CD4-positive, alpha-beta memory T cell (primary cell): ENCODE results near the gene OLIG3. TPM values are rescaled to one million over a fixed set of nuclear protein-coding genes. Genes with fewer than 3 reads are reported as not detected.

ENCODE experiments used
- CTCF ChIA-PET: fragments of 350-600 bp; sonication (Branson Sonifier 250); formaldehyde crosslinking; loops from one replicate; lab custom pipeline; 2021; ENCODE audit warnings: inconsistent platforms; ENCODE audit not compliant: partially characterized antibody; lab: Charles Lee
- POLR2A ChIA-PET: fragments of 350-600 bp; sonication (Branson Sonifier 250); formaldehyde crosslinking; loops from one replicate; lab custom pipeline; 2021; ENCODE audit not compliant: partially characterized antibody; lab: Charles Lee
- DNase-seq, 5 donors: peaks; one replicate each; pipeline versions ENCODE4 v3.0.0 to v3.0.0-alpha.2; 2020 to 2022; ENCODE audit warnings: mixed read lengths in 1 of 5
- H3K27ac ChIP-seq: one replicate; pipeline ENCODE4 v1.7.0; 2013; ENCODE audit warnings: low read depth, low read length
- H3K27me3 ChIP-seq: 2 replicates; pipeline ENCODE4 v1.7.0; 2013; ENCODE audit warnings: mild to moderate bottlenecking, low read length, moderate library complexity; ENCODE audit not compliant: insufficient read depth
- H3K36me3 ChIP-seq: 2 replicates; pipeline ENCODE4 v1.7.0; 2013; ENCODE audit warnings: mild to moderate bottlenecking, low read length, moderate library complexity; ENCODE audit not compliant: insufficient read depth
- H3K4me1 ChIP-seq: 2 replicates; pipeline ENCODE4 v1.7.0; 2013; ENCODE audit warnings: mild to moderate bottlenecking, low read length, moderate library complexity; ENCODE audit not compliant: insufficient read depth
- H3K4me3 ChIP-seq, 2 donors: one replicate each; pipeline ENCODE4 v1.7.0; 2013; ENCODE audit warnings: low read length in 2 of 2, mild to moderate bottlenecking in 1 of 2
- H3K9me3 ChIP-seq, 2 donors: one replicate each; pipeline ENCODE4 v1.7.0; 2013; ENCODE audit warnings: low read length in 2 of 2, control low read depth in 1 of 2; ENCODE audit not compliant: control insufficient read depth in 1 of 2
- H3K27ac Mint-ChIP-seq, 7 donors: one replicate each; pipeline ENCODE4 v1.8.0; 2020 to 2021; ENCODE audit warnings: mixed read lengths in 7 of 7, mild to moderate bottlenecking in 6 of 7, inconsistent platforms in 3 of 7, moderate library complexity in 3 of 7
- H3K27me3 Mint-ChIP-seq, 2 donors: one replicate each; pipeline ENCODE4 v1.8.0; 2020 to 2021; ENCODE audit warnings: mixed read lengths in 2 of 2
- H3K36me3 Mint-ChIP-seq, 2 donors: one replicate each; pipeline ENCODE4 v1.8.0; 2020 to 2021; ENCODE audit warnings: mixed read lengths in 2 of 2, inconsistent platforms in 1 of 2, mild to moderate bottlenecking in 1 of 2
- H3K4me1 Mint-ChIP-seq, 4 donors: one replicate each; pipeline ENCODE4 v1.8.0; 2020 to 2021; ENCODE audit warnings: mixed read lengths in 4 of 4, mild to moderate bottlenecking in 1 of 4
- H3K4me3 Mint-ChIP-seq, 8 donors: one replicate each; pipeline ENCODE4 v1.8.0; 2020 to 2021; ENCODE audit warnings: mixed read lengths in 8 of 8, mild to moderate bottlenecking in 7 of 8, moderate library complexity in 6 of 8, inconsistent platforms in 3 of 8
- H3K9me3 Mint-ChIP-seq, 8 donors: one replicate each; pipeline ENCODE4 v1.8.0; 2020 to 2021; ENCODE audit warnings: mixed read lengths in 8 of 8, mild to moderate bottlenecking in 5 of 8, inconsistent platforms in 3 of 8, moderate library complexity in 1 of 8
- intact Hi-C: fragments of 100-400 bp; cut with micrococcal nuclease; formaldehyde crosslinking; loops from one replicate; pipeline ENCODE4 v1.15.1; 2023
- polyA plus RNA-seq, 2 donors: library from polyadenylated mRNA; unstranded; fragments of 300-500 nt; fragmentation: Illumina TruSeq; gene quantifications; one replicate each; pipeline ENCODE4 v1.2.3, GENCODE V29; 2021
- total RNA-seq, 2 experiments: library from RNA; stranded (reverse); gene quantifications; one replicate each; pipeline ENCODE4 v1.2.3, GENCODE V29; 2021

The OLIG3 gene
- total and polyA plus RNA-seq, 4 experiments from 2014 or later, result not detected

- Histone ChIP-seq H3K27ac (no peak overlapping the region), H3K4me3 (no peak overlapping the region), H3K9me3 (no peaks in the 10 kb centered on the region), H3K4me1 (no peaks in the 10 kb centered on the region), H3K27me3 (peaks cover 40% of the 10 kb centered on the region), H3K36me3 (no peaks in the 10 kb centered on the region)
- intact Hi-C loops, result no loop called here
- ChIA-PET POLR2A (no interaction called here), CTCF (no interaction called here)
- DNase-seq, result no peak
- no peaks in the 10 kb centered on the region for H3K4me1 Mint-ChIP-seq
- peaks cover 0 to 9% of the 10 kb centered on the region in 2 donors for H3K36me3 Mint-ChIP-seq
- H3K9me3 Mint-ChIP-seq, result peaks cover 3 to 39% (median 24%) of the 10 kb centered on the region in 8 donors
- no peak overlapping the region for H3K27ac Mint-ChIP-seq
- H3K27me3 Mint-ChIP-seq, result peaks cover 60 to 69% of the 10 kb centered on the region in 2 donors
- H3K4me3 Mint-ChIP-seq, result no peak overlapping the region
These were observed 18.8 kb upstream of the OLIG3 start for GRCh38 chr6:137512757-137513605.

GRCh38 chr6:137510923-137511322, 16.7 kb upstream of the OLIG3 start:
- peaks cover 3 to 44% (median 28%) of the 10 kb centered on the region in 8 donors for H3K9me3 Mint-ChIP-seq
- Histone ChIP-seq H3K9me3 (no peaks in the 10 kb centered on the region), H3K27ac (no peak overlapping the region), H3K4me3 (no peak overlapping the region), H3K27me3 (peaks cover 34% of the 10 kb centered on the region), H3K36me3 (no peaks in the 10 kb centered on the region), H3K4me1 (no peaks in the 10 kb centered on the region)
- intact Hi-C loops, result no loop called here
- DNase-seq, result no peak
- peaks cover 45 to 58% of the 10 kb centered on the region in 2 donors for H3K27me3 Mint-ChIP-seq
- POLR2A ChIA-PET, result no interaction called here
- H3K27ac Mint-ChIP-seq, result no peak overlapping the region
- CTCF ChIA-PET, result interaction anchor here (0.6 to 1.1 kb wide), 2 partner anchors 9 to 12 kb away, joined by 3 to 4 read pairs; no protein-coding TSS in a partner anchor
- H3K36me3 Mint-ChIP-seq, result peaks cover 0 to 9% of the 10 kb centered on the region in 2 donors
- H3K4me1 Mint-ChIP-seq, result peaks cover 0 to 4% (median 0%) of the 10 kb centered on the region in 4 donors
- H3K4me3 Mint-ChIP-seq, result no peak overlapping the region

DNA sequence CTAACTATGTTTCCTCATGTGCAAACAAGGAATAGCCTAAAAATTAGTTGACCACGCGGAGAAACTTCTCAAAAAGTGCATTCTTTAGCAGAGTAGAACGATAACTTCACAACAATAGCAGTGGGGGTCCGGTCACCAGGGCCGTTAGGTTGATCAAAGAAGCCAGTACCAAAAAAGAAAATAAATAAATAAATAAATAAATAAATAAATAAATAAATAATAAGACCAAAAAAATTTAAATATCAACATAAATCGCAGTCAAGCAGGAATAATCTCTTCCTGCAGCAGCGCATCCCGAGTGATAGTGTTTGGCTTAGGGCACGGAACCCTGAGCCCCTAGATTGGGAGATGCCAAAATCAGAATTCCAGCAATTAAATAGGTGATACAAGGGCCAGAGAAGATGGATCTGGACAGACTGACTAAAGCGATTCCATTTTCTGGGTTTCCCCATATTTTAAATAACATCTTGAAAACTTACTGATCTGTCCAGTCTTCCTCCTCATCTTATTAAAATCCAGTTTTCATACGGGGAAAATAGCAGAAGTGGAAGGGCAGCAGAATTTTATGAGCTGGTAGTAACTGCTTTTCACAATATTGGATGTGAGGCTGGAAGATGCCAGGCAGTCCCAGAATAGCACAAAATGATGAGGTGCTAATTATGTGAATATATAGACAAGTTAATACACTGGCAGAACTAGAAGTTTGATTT, 4.4 kb upstream of the OLIG3 start:
- CTCF ChIA-PET, result interaction anchor here (2.1 kb wide), 1 partner anchor 61 kb away, joined by 4 read pairs; no protein-coding TSS in a partner anchor
- Histone ChIP-seq H3K4me1 (peaks cover 45% of the 10 kb centered on the region), H3K4me3 (no peak overlapping the region), H3K27me3 (peaks cover 61% of the 10 kb centered on the region), H3K27ac (no peak overlapping the region), H3K36me3 (no peaks in the 10 kb centered on the region), H3K9me3 (no peaks in the 10 kb centered on the region)
- intact Hi-C loops, result loop anchor here (2.0 to 5.0 kb wide), 3 partner anchors 14 to 89 kb away; no protein-coding TSS in a partner anchor
- peaks cover 56 to 57% of the 10 kb centered on the region in 2 donors for H3K27me3 Mint-ChIP-seq
- peak overlapping the region in 4 of 8 donors; percentile 21 to 63 (median 52) for H3K4me3 Mint-ChIP-seq
- peak overlapping the region in 2 of 7 donors; percentile 30 to 72 for H3K27ac Mint-ChIP-seq
- H3K4me1 Mint-ChIP-seq, result peaks cover 19 to 43% (median 32%) of the 10 kb centered on the region in 4 donors
- no peak for DNase-seq
- POLR2A ChIA-PET, result interaction anchor here (2.1 kb wide), 1 partner anchor 10 kb away, joined by 12 read pairs; no protein-coding TSS in a partner anchor
- H3K36me3 Mint-ChIP-seq, result no peaks in the 10 kb centered on the region
- peaks cover 0 to 21% (median 3%) of the 10 kb centered on the region in 8 donors for H3K9me3 Mint-ChIP-seq

GRCh38 chr6:137497721-137498463, 3.7 kb upstream of the OLIG3 start:
- CTCF ChIA-PET, result interaction anchor here (2.1 kb wide), 1 partner anchor 62 kb away, joined by 4 read pairs; no protein-coding TSS in a partner anchor
- H3K27ac ChIP-seq, result no peak overlapping the region
- Mint-ChIP-seq H3K9me3 (peaks cover 0 to 23% (median 3%) of the 10 kb centered on the region in 8 donors), H3K27me3 (peaks cover 55 to 59% of the 10 kb centered on the region in 2 donors), H3K4me1 (peaks cover 21 to 51% (median 37%) of the 10 kb centered on the region in 4 donors), H3K4me3 (peak overlapping the region; percentile 46 to 86 (median 69)), H3K36me3 (no peaks in the 10 kb centered on the region), H3K27ac (peak overlapping the region in 2 of 7 donors; percentile 68 to 72)
- peaks cover 66% of the 10 kb centered on the region for H3K27me3 ChIP-seq
- POLR2A ChIA-PET, result interaction anchor here (2.1 to 2.6 kb wide), 2 partner anchors 9 to 92 kb away, joined by 9 to 12 read pairs; no protein-coding TSS in a partner anchor
- DNase-seq, result peak in 2 of 5 donors; percentile 37 to 41
- peak overlapping the region in 1 of 2 donors; percentile 16 for H3K4me3 ChIP-seq
- intact Hi-C loops, result loop anchor here (1.0 to 5.0 kb wide), 4 partner anchors 10 to 89 kb away; no protein-coding TSS in a partner anchor
- no peaks in the 10 kb centered on the region for H3K36me3 ChIP-seq
- no peaks in the 10 kb centered on the region for H3K9me3 ChIP-seq
- H3K4me1 ChIP-seq, result peaks cover 53% of the 10 kb centered on the region

- Mint-ChIP-seq H3K9me3 (peaks cover 0 to 27% (median 6%) of the 10 kb centered on the region in 8 donors), H3K36me3 (no peaks in the 10 kb centered on the region), H3K4me1 (peaks cover 26 to 58% (median 42%) of the 10 kb centered on the region in 4 donors), H3K4me3 (peak overlapping the region; percentile 31 to 86 (median 72)), H3K27ac (peak overlapping the region in 2 of 7 donors; percentile 68), H3K27me3 (peaks cover 59 to 62% of the 10 kb centered on the region in 2 donors)
- peaks cover 73% of the 10 kb centered on the region for H3K27me3 ChIP-seq
- no peaks in the 10 kb centered on the region for H3K36me3 ChIP-seq
- H3K27ac ChIP-seq, result no peak overlapping the region
- ChIA-PET CTCF (interaction anchor here (2.1 to 3.5 kb wide), 2 partner anchors 63 to 92 kb away, joined by 4 to 20 read pairs; no protein-coding TSS in a partner anchor), POLR2A (interaction anchor here (2.1 to 2.6 kb wide), 2 partner anchors 8 to 92 kb away, joined by 9 to 12 read pairs; no protein-coding TSS in a partner anchor)
- peak overlapping the region in 1 of 2 donors; percentile 16 for H3K4me3 ChIP-seq
- no peaks in the 10 kb centered on the region for H3K9me3 ChIP-seq
- intact Hi-C loops, result loop anchor here (1.0 to 5.0 kb wide), 2 partner anchors 9 to 90 kb away; no protein-coding TSS in a partner anchor
- peaks cover 57% of the 10 kb centered on the region for H3K4me1 ChIP-seq
- no peak for DNase-seq
These were observed 2.9 kb upstream of the OLIG3 start for GRCh38 chr6:137496909-137497720.
